B cell (primary cell): ENCODE measurements around the gene TNFRSF1A. TPM values are rescaled to one million over a fixed set of nuclear protein-coding genes. Genes with fewer than 3 reads are reported as not detected.
A peak's percentile ranks its signal among the peaks of the same experiment; 100 is the strongest.

Experiments
- ATAC-seq: fragments of 200-7000 bp; cut with Tn5 transposase; one replicate; pipeline ENCODE4 v1.10.0; 2021; ENCODE audit warnings: low read depth, mild to moderate bottlenecking, moderate number of reproducible peaks, moderate library complexity
- CTCF ChIA-PET: fragments of 350-600 bp; sonication (Branson Sonifier 250); formaldehyde crosslinking; loops from one replicate; lab custom pipeline; 2021; ENCODE audit warnings: antibody characterized with exemption, inconsistent platforms; lab: Charles Lee
- POLR2A ChIA-PET: fragments of 350-600 bp; sonication (Branson Sonifier 250); formaldehyde crosslinking; loops from one replicate; lab custom pipeline; 2021; ENCODE audit warnings: antibody characterized with exemption; lab: Charles Lee
- DNase-seq: peaks from one replicate; pipeline ENCODE4 v3.0.0; 2013
- H2AFZ ChIP-seq: 2 replicates; pipeline ENCODE4 v1.6.1; 2012; ENCODE audit warnings: mild to moderate bottlenecking, low read depth, low read length; ENCODE audit not compliant: insufficient read depth, poor library complexity, severe bottlenecking
- H3K27ac ChIP-seq, 2 donors: 1 replicate in 1 of 2; 2 replicates in 1 of 2; pipeline ENCODE4 v1.5.1; 2012 to 2013; ENCODE audit warnings: low read length in 2 of 2, mild to moderate bottlenecking in 2 of 2, moderate library complexity in 1 of 2
- H3K27me3 ChIP-seq, 4 experiments: fragments of 200-600 bp in 1 of 4; sonication (generic) in 1 of 4; replicated peaks in 1 of 4; 1 replicate in 2 of 4; 2 replicates in 2 of 4; pipeline versions ENCODE4 v1.6.1 to v1.7.0; 2013 to 2016; ENCODE audit warnings: low read length in 3 of 4, mild to moderate bottlenecking in 2 of 4, mixed read lengths in 1 of 4, moderate library complexity in 1 of 4; ENCODE audit not compliant: insufficient read depth in 4 of 4, control insufficient read depth in 3 of 4; ENCODE audit errors: control extremely low read depth in 1 of 4
- H3K36me3 ChIP-seq, 2 experiments: replicated peaks in 1 of 2; 1 replicate in 1 of 2; 2 replicates in 1 of 2; pipeline versions ENCODE4 v1.6.1 to v1.7.1; 2013; ENCODE audit warnings: low read length in 1 of 2; ENCODE audit not compliant: insufficient read depth in 2 of 2, control insufficient read depth in 1 of 2; ENCODE audit errors: control extremely low read depth in 1 of 2, extremely low read depth in 1 of 2
- H3K4me1 ChIP-seq, 2 donors: fragments of 200-600 bp in 1 of 2; sonication (generic) in 1 of 2; 1 replicate in 1 of 2; 2 replicates in 1 of 2; pipeline versions ENCODE4 v1.5.1 to v1.6.1; 2013 to 2017; ENCODE audit warnings: low read length in 2 of 2; ENCODE audit not compliant: control insufficient read depth in 2 of 2, insufficient read depth in 2 of 2
- H3K4me2 ChIP-seq: replicated peaks from 2 replicates; pipeline ENCODE3; 2012; ENCODE audit warnings: mild to moderate bottlenecking, low read depth, low read length; ENCODE audit not compliant: poor library complexity, severe bottlenecking
- H3K4me3 ChIP-seq, 5 experiments: fragments of 200-600 bp in 1 of 5; sonication (generic) in 1 of 5; 1 replicate in 3 of 5; 2 replicates in 2 of 5; pipeline versions ENCODE4 v1.5.1 to v1.7.0; 2011 to 2016; ENCODE audit warnings: low read length in 4 of 5, mild to moderate bottlenecking in 4 of 5, low read depth in 2 of 5, control low read depth in 1 of 5, moderate library complexity in 1 of 5; ENCODE audit not compliant: insufficient read depth in 1 of 5; ENCODE audit errors: control extremely low read depth in 1 of 5, extremely low read depth in 1 of 5
- H3K79me2 ChIP-seq: fragments of 200-600 bp; sonication (generic); one replicate; pipeline ENCODE4 v1.6.0; 2016; ENCODE audit warnings: low read length; ENCODE audit not compliant: control insufficient read depth, insufficient read depth
- H3K9ac ChIP-seq: fragments of 200-600 bp; sonication (generic); 2 replicates; pipeline ENCODE4 v1.6.1; 2017; ENCODE audit warnings: mild to moderate bottlenecking, low read length, moderate library complexity
- H3K9me3 ChIP-seq, 3 donors: one replicate each; pipeline versions ENCODE4 v1.6.1 to v1.7.1; 2013; ENCODE audit warnings: low read length in 2 of 3; ENCODE audit not compliant: control insufficient read depth in 2 of 3, insufficient read depth in 1 of 3; ENCODE audit errors: control extremely low read depth in 1 of 3
- H4K20me1 ChIP-seq: 2 replicates; pipeline ENCODE4 v1.6.0; 2012; ENCODE audit warnings: mild to moderate bottlenecking, low read length; ENCODE audit not compliant: insufficient read depth, control insufficient read depth, poor library complexity, severe bottlenecking
- H3K27ac Mint-ChIP-seq: one replicate; pipeline ENCODE4 v1.8.0; 2021; ENCODE audit warnings: mixed read lengths
- H3K27me3 Mint-ChIP-seq: one replicate; pipeline ENCODE4 v1.8.0; 2021; ENCODE audit warnings: mixed read lengths
- H3K4me1 Mint-ChIP-seq: one replicate; pipeline ENCODE4 v1.8.0; 2021; ENCODE audit warnings: mixed read lengths
- H3K4me3 Mint-ChIP-seq: one replicate; pipeline ENCODE4 v1.8.0; 2021; ENCODE audit warnings: mixed read lengths
- H3K9me3 Mint-ChIP-seq: one replicate; pipeline ENCODE4 v1.8.0; 2022; ENCODE audit warnings: mixed read lengths; ENCODE audit not compliant: insufficient read depth
- CTCF ChIP-seq: fragments of 200-600 bp; IDR thresholded peaks from one replicate; pipeline ENCODE4 v1.8.0; 2022; ENCODE audit warnings: antibody characterized with exemption, mild to moderate bottlenecking
- EZH2 ChIP-seq: IDR thresholded peaks from 2 replicates; pipeline ENCODE4 v1.6.1; 2012; ENCODE audit warnings: borderline replicate concordance, low read depth, mild to moderate bottlenecking, moderate library complexity, low read length; ENCODE audit not compliant: insufficient read depth, poor library complexity, severe bottlenecking
- WGBS: methylation state at CpG from one replicate; pipeline ENCODE4 v1.1.5; 2013; ENCODE audit warnings: missing lambda C conversion rate; ENCODE audit not compliant: insufficient coverage; 5-methylcytosine and 5-hydroxymethylcytosine counted together
- intact Hi-C: fragments of 100-400 bp; cut with micrococcal nuclease; formaldehyde crosslinking; loops from one replicate; pipeline ENCODE4 v1.10.0; 2022
- polyA plus RNA-seq: library from polyadenylated mRNA; depleted of rRNA; stranded (reverse); fragments of >200 nt; gene quantifications from 2 replicates; pipeline ENCODE4 v1.2.3, GENCODE V29; 2012
- total RNA-seq, 2 donors: library from RNA; stranded (reverse); fragments of 120-200 nt in 1 of 2; gene quantifications; 1 replicate in 1 of 2; 2 replicates in 1 of 2; pipeline versions ENCODE4 v1.2.3 to v1.2.4, GENCODE V29; 2013 to 2022

Gene TNFRSF1A
- total and polyA plus RNA-seq, 2 donors (not counting 1 experiment from before 2014, with no cell fraction given) = 0.59 to 1.6 TPM

- WGBS = 5% methylated on average over 2 of the region's 5 CpGs
- Mint-ChIP-seq H3K9me3 (no peaks in the 10 kb centered on the region), H3K27me3 (peaks cover 67% of the 10 kb centered on the region), H3K27ac (peak overlapping the region; percentile 50), H3K4me3 (peak overlapping the region; percentile 42), H3K4me1 (peaks cover 23% of the 10 kb centered on the region)
- Histone ChIP-seq H3K27ac (no peak overlapping the region), H4K20me1 (peaks cover 18% of the 10 kb centered on the region), H3K4me1 (peaks cover 31 to 32% of the 10 kb centered on the region in 2 donors), H3K79me2 (no peaks in the 10 kb centered on the region), H3K4me2 (peak overlapping the region; percentile 40), H3K9me3 (peaks cover 0 to 35% (median 0%) of the 10 kb centered on the region in 3 donors), H3K36me3 (no peaks in the 10 kb centered on the region), H2AFZ (no peak overlapping the region), H3K27me3 (peaks cover 0 to 71% (median 46%) of the 10 kb centered on the region in 4 experiments), H3K4me3 (no peak overlapping the region), H3K9ac (no peak overlapping the region)
- CTCF ChIA-PET = interaction anchor here (1.1 to 1.3 kb wide), 2 partner anchors 52 to 136 kb away, joined by 3 to 7 read pairs; no protein-coding TSS in a partner anchor
- intact Hi-C loops = loop anchor here (10.0 kb wide), 1 partner anchor 135 kb away; no protein-coding TSS in a partner anchor
- DNase-seq = peak; percentile 88
- TF ChIP-seq CTCF (no peak), EZH2 (no peak)
- ATAC-seq = peak; percentile 100
- POLR2A ChIA-PET = no interaction called here
Observed at GRCh38 chr12:6330192-6330591, 11.7 kb downstream of the TNFRSF1A start.

- peaks cover 67% of the 10 kb centered on the region for H3K27me3 Mint-ChIP-seq
- POLR2A ChIA-PET = no interaction called here
- ATAC-seq (no peak), DNase-seq (no peak)
- Histone ChIP-seq H3K27ac (no peak overlapping the region), H2AFZ (no peak overlapping the region), H3K27me3 (peaks cover 0 to 71% (median 48%) of the 10 kb centered on the region in 4 experiments), H3K9me3 (peaks cover 0 to 35% (median 0%) of the 10 kb centered on the region in 3 donors), H3K9ac (no peak overlapping the region), H3K36me3 (no peaks in the 10 kb centered on the region), H3K79me2 (no peaks in the 10 kb centered on the region), H3K4me1 (peaks cover 26 to 33% of the 10 kb centered on the region in 2 donors), H3K4me2 (peak overlapping the region; percentile 40), H3K4me3 (no peak overlapping the region), H4K20me1 (peaks cover 16% of the 10 kb centered on the region)
- H3K4me1 Mint-ChIP-seq = peaks cover 23% of the 10 kb centered on the region
- peak overlapping the region; percentile 50 for H3K27ac Mint-ChIP-seq
- peak overlapping the region; percentile 42 for H3K4me3 Mint-ChIP-seq
- 91% methylated on average over 14 of the region's 15 CpGs for WGBS
- no peaks in the 10 kb centered on the region for H3K9me3 Mint-ChIP-seq
- TF ChIP-seq EZH2 (no peak), CTCF (no peak)
- intact Hi-C loops = loop anchor here (10.0 kb wide), 1 partner anchor 135 kb away; no protein-coding TSS in a partner anchor
- CTCF ChIA-PET = interaction anchor here (1.1 to 1.3 kb wide), 2 partner anchors 51 to 136 kb away, joined by 3 to 7 read pairs; no protein-coding TSS in a partner anchor
Observed at GRCh38 chr12:6329703-6330064, 12.2 kb downstream of the TNFRSF1A start.
